Measurements from ENCODE around the gene PATE2. TPM values are rescaled to one million over a fixed set of nuclear protein-coding genes. Genes with fewer than 3 reads are reported as not detected.

PATE2 gene
- total and polyA plus RNA-seq, 2 donors (not counting 1 experiment from before 2014, with no cell fraction given): not detected

- intact Hi-C loops (cut with micrococcal nuclease): no loop called here
- H3K27me3 ChIP-seq (replicated peaks in 1 of 4; ENCODE audit: control extremely low read depth in 1 of 4, control insufficient read depth in 3 of 4, insufficient read depth in 4 of 4, low read length in 3 of 4): no peaks in the 10 kb centered on the region
- H3K27me3 Mint-ChIP-seq: peaks cover 4% of the 10 kb centered on the region
Observed at GRCh38 chr11:125740617-125741016, 38.0 kb downstream of the PATE2 start.

GRCh38 chr11:125728969-125729368 is 49.7 kb downstream of the PATE2 start:
- H3K79me2 ChIP-seq (ENCODE audit: control insufficient read depth, insufficient read depth, low read length): no peaks in the 10 kb centered on the region
- no peak overlapping the region for H2AFZ ChIP-seq (ENCODE audit: insufficient read depth, low read depth, low read length, poor library complexity, severe bottlenecking)
- H3K27me3 ChIP-seq (replicated peaks in 1 of 4; ENCODE audit: control extremely low read depth in 1 of 4, control insufficient read depth in 3 of 4, insufficient read depth in 4 of 4, low read length in 3 of 4): peaks cover 0 to 14% (median 5%) of the 10 kb centered on the region in 4 experiments
- DNase-seq (no peak), ATAC-seq (ENCODE audit: low read depth) (no peak)
- no peak overlapping the region for H3K4me3 ChIP-seq (ENCODE audit: control extremely low read depth in 1 of 5, extremely low read depth in 1 of 5, insufficient read depth in 1 of 5, low read depth in 2 of 5, low read length in 4 of 5)
- no peak overlapping the region for H3K9ac ChIP-seq (ENCODE audit: low read length)
- Mint-ChIP-seq H3K27ac (no peak overlapping the region), H3K9me3 (ENCODE audit: insufficient read depth) (no peaks in the 10 kb centered on the region), H3K27me3 (peaks cover 22% of the 10 kb centered on the region), H3K4me3 (no peak overlapping the region), H3K4me1 (no peaks in the 10 kb centered on the region)
- no peak overlapping the region for H3K27ac ChIP-seq (ENCODE audit: low read length in 2 of 2)
- H3K36me3 ChIP-seq (replicated peaks in 1 of 2; ENCODE audit: control extremely low read depth in 1 of 2, control insufficient read depth in 1 of 2, extremely low read depth in 1 of 2, insufficient read depth in 2 of 2, low read length in 1 of 2): no peaks in the 10 kb centered on the region
- H3K4me1 ChIP-seq (ENCODE audit: control insufficient read depth in 2 of 2, insufficient read depth in 2 of 2, low read length in 2 of 2): no peaks in the 10 kb centered on the region
- intact Hi-C loops (cut with micrococcal nuclease): no loop called here
- TF ChIP-seq EZH2 (IDR thresholded peaks at IDR 0.05; ENCODE audit: borderline replicate concordance, insufficient read depth, low read depth, low read length, poor library complexity, severe bottlenecking) (no peak), CTCF (IDR thresholded peaks at IDR 0.05) (no peak)
- 100% methylated on average over 3 of the region's 3 CpGs for WGBS (ENCODE audit: insufficient coverage)
- ChIA-PET CTCF (no interaction called here), POLR2A (no interaction called here)
- H3K9me3 ChIP-seq (ENCODE audit: control extremely low read depth in 1 of 3, control insufficient read depth in 2 of 3, insufficient read depth in 1 of 3, low read length in 2 of 3): no peaks in the 10 kb centered on the region
- H3K4me2 ChIP-seq (replicated peaks; ENCODE audit: low read depth, low read length, poor library complexity, severe bottlenecking): no peak overlapping the region
- H4K20me1 ChIP-seq (ENCODE audit: control insufficient read depth, insufficient read depth, low read length, poor library complexity, severe bottlenecking): no peaks in the 10 kb centered on the region

More at GRCh38 chr11:125740617-125741016, 38.0 kb downstream of the PATE2 start:
- no peak overlapping the region for H3K27ac ChIP-seq (ENCODE audit: low read length in 2 of 2)
- CTCF ChIA-PET: no interaction called here
- no peak overlapping the region for H3K4me2 ChIP-seq (replicated peaks; ENCODE audit: low read depth, low read length, poor library complexity, severe bottlenecking)
- Mint-ChIP-seq H3K4me1 (no peaks in the 10 kb centered on the region), H3K9me3 (ENCODE audit: insufficient read depth) (peaks cover 2% of the 10 kb centered on the region), H3K27ac (no peak overlapping the region), H3K4me3 (no peak overlapping the region)
- POLR2A ChIA-PET: no interaction called here
- H3K4me1 ChIP-seq (ENCODE audit: control insufficient read depth in 2 of 2, insufficient read depth in 2 of 2, low read length in 2 of 2): no peaks in the 10 kb centered on the region
- H3K4me3 ChIP-seq (ENCODE audit: control extremely low read depth in 1 of 5, extremely low read depth in 1 of 5, insufficient read depth in 1 of 5, low read depth in 2 of 5, low read length in 4 of 5): no peak overlapping the region
- DNase-seq: no peak
- TF ChIP-seq CTCF (IDR thresholded peaks at IDR 0.05) (no peak), EZH2 (IDR thresholded peaks at IDR 0.05; ENCODE audit: borderline replicate concordance, insufficient read depth, low read depth, low read length, poor library complexity, severe bottlenecking) (no peak)
- no peaks in the 10 kb centered on the region for H4K20me1 ChIP-seq (ENCODE audit: control insufficient read depth, insufficient read depth, low read length, poor library complexity, severe bottlenecking)
- H3K36me3 ChIP-seq (replicated peaks in 1 of 2; ENCODE audit: control extremely low read depth in 1 of 2, control insufficient read depth in 1 of 2, extremely low read depth in 1 of 2, insufficient read depth in 2 of 2, low read length in 1 of 2): no peaks in the 10 kb centered on the region
- H3K79me2 ChIP-seq (ENCODE audit: control insufficient read depth, insufficient read depth, low read length): no peaks in the 10 kb centered on the region
- H2AFZ ChIP-seq (ENCODE audit: insufficient read depth, low read depth, low read length, poor library complexity, severe bottlenecking): no peak overlapping the region
- no peaks in the 10 kb centered on the region for H3K9me3 ChIP-seq (ENCODE audit: control extremely low read depth in 1 of 3, control insufficient read depth in 2 of 3, insufficient read depth in 1 of 3, low read length in 2 of 3)
- H3K9ac ChIP-seq (ENCODE audit: low read length): no peak overlapping the region
- ATAC-seq (ENCODE audit: low read depth): no peak

Other genes with a start within 250 kb of the PATE2 start
- gene EI24, start 209.4 kb downstream of the PATE2 start, total RNA-seq: 20.2 and 21.9 TPM in 2 replicates
- gene EI24, start 209.4 kb downstream of the PATE2 start, polyA plus RNA-seq: 12.9 and 15.6 TPM in 2 replicates
- 76.1 and 78.4 TPM in 2 replicates for gene STT3A, start 186.0 kb downstream of the PATE2 start, total RNA-seq
- 29.0 and 29.7 TPM in 2 replicates for gene STT3A, start 186.0 kb downstream of the PATE2 start, polyA plus RNA-seq
- 3.0 and 3.5 TPM in 2 replicates for gene CHEK1, start 153.7 kb downstream of the PATE2 start, total RNA-seq
- gene CHEK1, start 153.7 kb downstream of the PATE2 start, polyA plus RNA-seq: 0.81 and 3.3 TPM in 2 replicates
- not detected in 2 replicates for gene ACRV1, start 98.0 kb downstream of the PATE2 start, total RNA-seq
- not detected in 2 replicates for gene ACRV1, start 98.0 kb downstream of the PATE2 start, polyA plus RNA-seq
- gene PATE1, start 32.5 kb downstream of the PATE2 start, total RNA-seq: not detected in 2 replicates
- gene PATE1, start 32.5 kb downstream of the PATE2 start, polyA plus RNA-seq: not detected in 2 replicates
- not detected in 2 replicates for gene PATE3, start 9.3 kb upstream of the PATE2 start, total RNA-seq
- gene PATE3, start 9.3 kb upstream of the PATE2 start, polyA plus RNA-seq: not detected in 2 replicates
- not detected in 2 replicates for gene PATE4, start 54.5 kb upstream of the PATE2 start, total RNA-seq
- not detected in 2 replicates for gene PATE4, start 54.5 kb upstream of the PATE2 start, polyA plus RNA-seq
- 9.4 and 9.9 TPM in 2 replicates for gene HYLS1, start 108.8 kb upstream of the PATE2 start, total RNA-seq
- 3.1 and 4.4 TPM in 2 replicates for gene HYLS1, start 108.8 kb upstream of the PATE2 start, polyA plus RNA-seq
- gene PUS3, start 124.4 kb upstream of the PATE2 start, total RNA-seq: 7.8 and 8.1 TPM in 2 replicates
- gene PUS3, start 124.4 kb upstream of the PATE2 start, polyA plus RNA-seq: 1.8 and 2.7 TPM in 2 replicates
- not detected in 2 replicates for gene DDX25, start 125.7 kb upstream of the PATE2 start, total RNA-seq
- 0.36 TPM in 1 of 2 replicates, not detected in the other for gene DDX25, start 125.7 kb upstream of the PATE2 start, polyA plus RNA-seq
- gene VSIG10L2, start 167.2 kb upstream of the PATE2 start, total RNA-seq: not detected in 2 replicates
- gene VSIG10L2, start 167.2 kb upstream of the PATE2 start, polyA plus RNA-seq: not detected in 2 replicates